ENCODE data around the gene PIM1. TPM values are rescaled to one million over a fixed set of nuclear protein-coding genes. Genes with fewer than 3 reads are reported as not detected.

PIM1 gene
- total and polyA plus RNA-seq, 9 of the 15 experiments (the other 6 are each of a cell fraction or from before 2014, with no cell fraction given), result 19.0 to 789 (median 212) TPM

GRCh38 chr6:37171201-37171969 is 1.4 kb downstream of the PIM1 start (continued):
- TF ChIP-seq ZBTB43 (CRISPR knock-in tag; IDR thresholded peaks at IDR 0.05), result no peak
- TF ChIP-seq CBFA2T3 (IDR thresholded peaks at IDR 0.05), result no peak
- no peak for TF ChIP-seq ZNF274 (IDR thresholded peaks at IDR 0.05; ENCODE audit: borderline replicate concordance, low read depth, low read length)
- TF ChIP-seq ZEB2 (IDR thresholded peaks at IDR 0.05), result no peak
- TF ChIP-seq JUN (IDR thresholded peaks at IDR 0.05; ENCODE audit: borderline replicate concordance, low read depth, low read length), result no peak
- 0 out of 2 replicates have a peak, but pooled peaks have one; percentile 68 for TF ChIP-seq JUN (CRISPR knock-in tag; IDR thresholded peaks at IDR 0.05; ENCODE audit: borderline replicate concordance)
- TF ChIP-seq ID3 (CRISPR knock-in tag; IDR thresholded peaks at IDR 0.05), result no peak
- peak; percentile 88 for TF ChIP-seq ID3 (tag; IDR thresholded peaks at IDR 0.05)
- no peak; the same call in 1 of the 2 replicates for TF ChIP-seq ZNF79 (CRISPR knock-in tag; IDR thresholded peaks at IDR 0.05; ENCODE audit: low read depth)
- TF ChIP-seq CREB3 (tag; conservative IDR thresholded peaks at IDR 0.05; ENCODE audit: low read depth), result no peak
- TF ChIP-seq KLF1 (tag; IDR thresholded peaks at IDR 0.05), result no peak
- TF ChIP-seq ZNF431 (CRISPR knock-in tag; IDR thresholded peaks at IDR 0.05), result no peak
- TF ChIP-seq MECOM (CRISPR knock-in tag; IDR thresholded peaks at IDR 0.05), result no peak
- no peak for TF ChIP-seq NRF1 (conservative IDR thresholded peaks at IDR 0.05 in 1 of 2, IDR thresholded peaks at IDR 0.05 in 1 of 2)
- TF ChIP-seq CEBPZ (IDR thresholded peaks at IDR 0.05; ENCODE audit: borderline replicate concordance, low read depth, low read length), result no peak
- 0 out of 2 replicates have a peak, but pooled peaks have one; percentile 46 for TF ChIP-seq ZBTB9 (CRISPR knock-in tag; IDR thresholded peaks at IDR 0.05)
- 0 out of 2 replicates have a peak, but pooled peaks have one; percentile 37 for TF ChIP-seq BACH1 (tag; IDR thresholded peaks at IDR 0.05)
